Measurements from ENCODE around the gene TPSAB1.

GRCh38 chr16:1278477-1278876 lies 38.0 kb downstream of the TPSAB1 start:
- no peak for TF ChIP-seq RXRA (IDR thresholded peaks at IDR 0.05)
- TF ChIP-seq CTCF (IDR thresholded peaks at IDR 0.05; ENCODE audit: low read depth, low read length, missing input control): no peak
